ENCODE data around the gene HDHD3. TPM values are rescaled to one million over a fixed set of nuclear protein-coding genes. Genes with fewer than 3 reads are reported as not detected.
A peak's percentile ranks its signal among the peaks of the same experiment; 100 is the strongest.

The HDHD3 gene
- total RNA-seq, 2 donors from 2014 or later = 24.3 to 37.1 TPM

- Histone ChIP-seq H3K36me3 (ENCODE audit: control insufficient read depth, insufficient read depth, low read length) (peaks cover 23% of the 10 kb centered on the region), H3K9ac (ENCODE audit: extremely low read depth, low read length, poor library complexity, severe bottlenecking) (no peak overlapping the region), H3K27ac (ENCODE audit: low read depth, low read length) (no peak overlapping the region), H3K4me3 (ENCODE audit: low read length) (no peak overlapping the region), H3K9me3 (ENCODE audit: control insufficient read depth, low read length) (no peaks in the 10 kb centered on the region), H3K4me1 (ENCODE audit: control insufficient read depth, insufficient read depth, low read length) (peaks cover 3% of the 10 kb centered on the region), H3K27me3 (ENCODE audit: control insufficient read depth, insufficient read depth, low read length, poor library complexity, severe bottlenecking) (no peaks in the 10 kb centered on the region)
- no peak for TF ChIP-seq CTCF (conservative IDR thresholded peaks at IDR 0.05)
- Mint-ChIP-seq H3K9me3 (no peaks in the 10 kb centered on the region), H3K36me3 (ENCODE audit: low read depth) (peaks cover 15% of the 10 kb centered on the region), H3K27ac (no peak overlapping the region), H3K4me1 (peaks cover 26% of the 10 kb centered on the region), H3K4me3 (no peak overlapping the region), H3K27me3 (ENCODE audit: insufficient read depth) (no peaks in the 10 kb centered on the region)
- DNase-seq = no peak
- WGBS, 2 experiments (ENCODE audit: insufficient coverage in 1 of 2, insufficient read length in 1 of 2) = 85 to 86% methylated on average over 1 of the region's 2 CpGs
Measured at GRCh38 chr9:113403646-113404045, 26.9 kb upstream of the HDHD3 start.

GRCh38 chr9:113401027-113401792, 24.4 kb upstream of the HDHD3 start, which contains the start of gene ALAD:
TSS of gene ALAD (minus strand) at chr9:113401284. CDS start at chr9:113393559, 7,725 bp downstream.
- H3K27ac ChIP-seq (ENCODE audit: low read depth, low read length) = no peak within 1 kb of the TSS
- Mint-ChIP-seq H3K27ac (peak within 1 kb of the TSS; percentile 91), H3K36me3 (ENCODE audit: low read depth) (peaks cover 7% of the 10 kb centered on the region), H3K27me3 (ENCODE audit: insufficient read depth) (no peaks in the 10 kb centered on the region), H3K9me3 (no peaks in the 10 kb centered on the region), H3K4me1 (peaks cover 28% of the 10 kb centered on the region), H3K4me3 (peak within 1 kb of the TSS; percentile 85)
- H3K9me3 ChIP-seq (ENCODE audit: control insufficient read depth, low read length) = no peaks in the 10 kb centered on the region
- peaks cover 8% of the 10 kb centered on the region for H3K4me1 ChIP-seq (ENCODE audit: control insufficient read depth, insufficient read depth, low read length)
- peak; percentile 99 for TF ChIP-seq CTCF (conservative IDR thresholded peaks at IDR 0.05)
- DNase-seq = peak; percentile 100
- H3K27me3 ChIP-seq (ENCODE audit: control insufficient read depth, insufficient read depth, low read length, poor library complexity, severe bottlenecking) = no peaks in the 10 kb centered on the region
- peak within 1 kb of the TSS; percentile 72 for H3K9ac ChIP-seq (ENCODE audit: extremely low read depth, low read length, poor library complexity, severe bottlenecking)
- peak within 1 kb of the TSS; percentile 88 for H3K4me3 ChIP-seq (ENCODE audit: low read length)
- H3K36me3 ChIP-seq (ENCODE audit: control insufficient read depth, insufficient read depth, low read length) = peaks cover 26% of the 10 kb centered on the region
- 0 to 2% methylated on average over 13 to 50 of the region's 50 CpGs for WGBS, 2 experiments (ENCODE audit: insufficient coverage in 1 of 2, insufficient read length in 1 of 2)

GRCh38 chr9:113399646-113400200, 22.9 kb upstream of the HDHD3 start:
- H3K9me3 ChIP-seq (ENCODE audit: control insufficient read depth, low read length) = no peaks in the 10 kb centered on the region
- no peak for TF ChIP-seq CTCF (conservative IDR thresholded peaks at IDR 0.05)
- Mint-ChIP-seq H3K27ac (peak overlapping the region; percentile 91), H3K36me3 (ENCODE audit: low read depth) (peaks cover 17% of the 10 kb centered on the region), H3K9me3 (no peaks in the 10 kb centered on the region), H3K4me3 (peak overlapping the region; percentile 85), H3K27me3 (ENCODE audit: insufficient read depth) (no peaks in the 10 kb centered on the region), H3K4me1 (peaks cover 28% of the 10 kb centered on the region)
- no peaks in the 10 kb centered on the region for H3K27me3 ChIP-seq (ENCODE audit: control insufficient read depth, insufficient read depth, low read length, poor library complexity, severe bottlenecking)
- H3K36me3 ChIP-seq (ENCODE audit: control insufficient read depth, insufficient read depth, low read length) = peaks cover 37% of the 10 kb centered on the region
- peak overlapping the region; percentile 72 for H3K9ac ChIP-seq (ENCODE audit: extremely low read depth, low read length, poor library complexity, severe bottlenecking)
- H3K4me1 ChIP-seq (ENCODE audit: control insufficient read depth, insufficient read depth, low read length) = peaks cover 8% of the 10 kb centered on the region
- H3K4me3 ChIP-seq (ENCODE audit: low read length) = peak overlapping the region; percentile 88
- WGBS, 2 experiments (ENCODE audit: insufficient coverage in 1 of 2, insufficient read length in 1 of 2) = 66 to 76% methylated on average over 2 to 3 of the region's 3 CpGs
- no peak for DNase-seq
- H3K27ac ChIP-seq (ENCODE audit: low read depth, low read length) = no peak overlapping the region
